ENCODE measurements around the gene E2F6. TPM values are rescaled to one million over a fixed set of nuclear protein-coding genes. Genes with fewer than 3 reads are reported as not detected.

The E2F6 gene
- total and polyA plus RNA-seq, 2 donors, result 8.3 to 11.0 TPM

- Histone ChIP-seq H3K9me3 (ENCODE audit: control insufficient read depth in 2 of 2, insufficient read depth in 1 of 2, low read length in 1 of 2) (no peaks in the 10 kb centered on the region), H3K27me3 (ENCODE audit: control insufficient read depth in 2 of 2, insufficient read depth in 1 of 2, low read length in 1 of 2) (no peaks in the 10 kb centered on the region), H3K27ac (ENCODE audit: low read depth in 1 of 2, low read length in 1 of 2) (no peak overlapping the region), H3K4me3 (ENCODE audit: low read length in 2 of 2) (no peak overlapping the region), H3K36me3 (ENCODE audit: control insufficient read depth in 2 of 2, insufficient read depth in 2 of 2, low read length in 1 of 2) (no peaks in the 10 kb centered on the region), H3K4me1 (ENCODE audit: control insufficient read depth in 2 of 2, insufficient read depth in 2 of 2, low read length in 2 of 2) (no peaks in the 10 kb centered on the region)
- no peak for DNase-seq (ENCODE audit: low read depth in 6 of 9, low spot score in 9 of 9)
- 97% methylated on average over 5 of the region's 5 CpGs for WGBS
Observed at GRCh38 chr2:11430729-11431128, 35.2 kb downstream of the E2F6 start.

GRCh38 chr2:11427224-11427623, 38.7 kb downstream of the E2F6 start:
- Histone ChIP-seq H3K4me3 (ENCODE audit: low read length in 2 of 2) (no peak overlapping the region), H3K4me1 (ENCODE audit: control insufficient read depth in 2 of 2, insufficient read depth in 2 of 2, low read length in 2 of 2) (no peaks in the 10 kb centered on the region), H3K36me3 (ENCODE audit: control insufficient read depth in 2 of 2, insufficient read depth in 2 of 2, low read length in 1 of 2) (no peaks in the 10 kb centered on the region), H3K27me3 (ENCODE audit: control insufficient read depth in 2 of 2, insufficient read depth in 1 of 2, low read length in 1 of 2) (no peaks in the 10 kb centered on the region), H3K27ac (ENCODE audit: low read depth in 1 of 2, low read length in 1 of 2) (no peak overlapping the region), H3K9me3 (ENCODE audit: control insufficient read depth in 2 of 2, insufficient read depth in 1 of 2, low read length in 1 of 2) (no peaks in the 10 kb centered on the region)
- no peak for DNase-seq (ENCODE audit: low read depth in 6 of 9, low spot score in 9 of 9)

GRCh38 chr2:11422901-11423435, 43.0 kb downstream of the E2F6 start:
- DNase-seq (ENCODE audit: low read depth in 6 of 9, low spot score in 9 of 9), result no peak
- Histone ChIP-seq H3K36me3 (ENCODE audit: control insufficient read depth in 2 of 2, insufficient read depth in 2 of 2, low read length in 1 of 2) (no peaks in the 10 kb centered on the region), H3K27ac (ENCODE audit: low read depth in 1 of 2, low read length in 1 of 2) (no peak overlapping the region), H3K27me3 (ENCODE audit: control insufficient read depth in 2 of 2, insufficient read depth in 1 of 2, low read length in 1 of 2) (no peaks in the 10 kb centered on the region), H3K4me3 (ENCODE audit: low read length in 2 of 2) (no peak overlapping the region), H3K9me3 (ENCODE audit: control insufficient read depth in 2 of 2, insufficient read depth in 1 of 2, low read length in 1 of 2) (peaks cover 0 to 2% of the 10 kb centered on the region in 2 donors), H3K4me1 (ENCODE audit: control insufficient read depth in 2 of 2, insufficient read depth in 2 of 2, low read length in 2 of 2) (no peaks in the 10 kb centered on the region)
- over 99% methylated on average over 4 of the region's 4 CpGs for WGBS

GRCh38 chr2:11422491-11422865, 43.5 kb downstream of the E2F6 start:
- DNase-seq (ENCODE audit: low read depth in 6 of 9, low spot score in 9 of 9), result no peak
- Histone ChIP-seq H3K27me3 (ENCODE audit: control insufficient read depth in 2 of 2, insufficient read depth in 1 of 2, low read length in 1 of 2) (no peaks in the 10 kb centered on the region), H3K27ac (ENCODE audit: low read depth in 1 of 2, low read length in 1 of 2) (no peak overlapping the region), H3K9me3 (ENCODE audit: control insufficient read depth in 2 of 2, insufficient read depth in 1 of 2, low read length in 1 of 2) (peaks cover 0 to 7% of the 10 kb centered on the region in 2 donors), H3K4me1 (ENCODE audit: control insufficient read depth in 2 of 2, insufficient read depth in 2 of 2, low read length in 2 of 2) (no peaks in the 10 kb centered on the region), H3K36me3 (ENCODE audit: control insufficient read depth in 2 of 2, insufficient read depth in 2 of 2, low read length in 1 of 2) (no peaks in the 10 kb centered on the region), H3K4me3 (ENCODE audit: low read length in 2 of 2) (no peak overlapping the region)
- 98% methylated on average over 5 of the region's 5 CpGs for WGBS

- H3K27me3 ChIP-seq (ENCODE audit: control insufficient read depth in 2 of 2, insufficient read depth in 1 of 2, low read length in 1 of 2), result no peaks in the 10 kb centered on the region
- H3K4me1 ChIP-seq (ENCODE audit: control insufficient read depth in 2 of 2, insufficient read depth in 2 of 2, low read length in 2 of 2), result no peaks in the 10 kb centered on the region
- H3K36me3 ChIP-seq (ENCODE audit: control insufficient read depth in 2 of 2, insufficient read depth in 2 of 2, low read length in 1 of 2), result no peaks in the 10 kb centered on the region
- H3K9me3 ChIP-seq (ENCODE audit: control insufficient read depth in 2 of 2, insufficient read depth in 1 of 2, low read length in 1 of 2), result peaks cover 0 to 10% of the 10 kb centered on the region in 2 donors
- WGBS, result 93% methylated on average over 7 of the region's 7 CpGs
- no peak for DNase-seq (ENCODE audit: low read depth in 6 of 9, low spot score in 9 of 9)
- no peak overlapping the region for H3K4me3 ChIP-seq (ENCODE audit: low read length in 2 of 2)
- no peak overlapping the region for H3K27ac ChIP-seq (ENCODE audit: low read depth in 1 of 2, low read length in 1 of 2)
Observed at GRCh38 chr2:11421863-11422490, 44.0 kb downstream of the E2F6 start.

- Histone ChIP-seq H3K4me1 (ENCODE audit: control insufficient read depth in 2 of 2, insufficient read depth in 2 of 2, low read length in 2 of 2) (no peaks in the 10 kb centered on the region), H3K27me3 (ENCODE audit: control insufficient read depth in 2 of 2, insufficient read depth in 1 of 2, low read length in 1 of 2) (no peaks in the 10 kb centered on the region), H3K27ac (ENCODE audit: low read depth in 1 of 2, low read length in 1 of 2) (no peak overlapping the region), H3K4me3 (ENCODE audit: low read length in 2 of 2) (no peak overlapping the region), H3K9me3 (ENCODE audit: control insufficient read depth in 2 of 2, insufficient read depth in 1 of 2, low read length in 1 of 2) (peaks cover 0 to 12% of the 10 kb centered on the region in 2 donors), H3K36me3 (ENCODE audit: control insufficient read depth in 2 of 2, insufficient read depth in 2 of 2, low read length in 1 of 2) (no peaks in the 10 kb centered on the region)
- WGBS, result 97% methylated on average over 9 of the region's 9 CpGs
- DNase-seq (ENCODE audit: low read depth in 6 of 9, low spot score in 9 of 9), result no peak
Observed at GRCh38 chr2:11420671-11421070, 45.3 kb downstream of the E2F6 start.

- no peak overlapping the region for H3K4me3 ChIP-seq (ENCODE audit: low read length in 2 of 2)
- no peak overlapping the region for H3K27ac ChIP-seq (ENCODE audit: low read depth in 1 of 2, low read length in 1 of 2)
- WGBS, result 94% methylated on average over 2 of the region's 2 CpGs
Observed at GRCh38 chr2:11420190-11420589, 45.8 kb downstream of the E2F6 start.

GRCh38 chr2:11419781-11420180, 46.2 kb downstream of the E2F6 start:
- WGBS, result 90% methylated on average over 8 of the region's 8 CpGs
- Histone ChIP-seq H3K27me3 (ENCODE audit: control insufficient read depth in 2 of 2, insufficient read depth in 1 of 2, low read length in 1 of 2) (no peaks in the 10 kb centered on the region), H3K27ac (ENCODE audit: low read depth in 1 of 2, low read length in 1 of 2) (no peak overlapping the region), H3K4me3 (ENCODE audit: low read length in 2 of 2) (no peak overlapping the region), H3K4me1 (ENCODE audit: control insufficient read depth in 2 of 2, insufficient read depth in 2 of 2, low read length in 2 of 2) (no peaks in the 10 kb centered on the region), H3K9me3 (ENCODE audit: control insufficient read depth in 2 of 2, insufficient read depth in 1 of 2, low read length in 1 of 2) (peaks cover 0 to 12% of the 10 kb centered on the region in 2 donors), H3K36me3 (ENCODE audit: control insufficient read depth in 2 of 2, insufficient read depth in 2 of 2, low read length in 1 of 2) (no peaks in the 10 kb centered on the region)
- DNase-seq (ENCODE audit: low read depth in 6 of 9, low spot score in 9 of 9), result no peak

More at GRCh38 chr2:11420190-11420589, 45.8 kb downstream of the E2F6 start:
- H3K36me3 ChIP-seq (ENCODE audit: control insufficient read depth in 2 of 2, insufficient read depth in 2 of 2, low read length in 1 of 2), result no peaks in the 10 kb centered on the region
- H3K9me3 ChIP-seq (ENCODE audit: control insufficient read depth in 2 of 2, insufficient read depth in 1 of 2, low read length in 1 of 2), result peaks cover 0 to 12% of the 10 kb centered on the region in 2 donors
- no peaks in the 10 kb centered on the region for H3K27me3 ChIP-seq (ENCODE audit: control insufficient read depth in 2 of 2, insufficient read depth in 1 of 2, low read length in 1 of 2)
- no peak for DNase-seq (ENCODE audit: low read depth in 6 of 9, low spot score in 9 of 9)
- no peaks in the 10 kb centered on the region for H3K4me1 ChIP-seq (ENCODE audit: control insufficient read depth in 2 of 2, insufficient read depth in 2 of 2, low read length in 2 of 2)

GRCh38 chr2:11417946-11418585, 47.9 kb downstream of the E2F6 start:
- WGBS, result 68% methylated on average over 8 of the region's 8 CpGs
- no peaks in the 10 kb centered on the region for H3K4me1 ChIP-seq (ENCODE audit: control insufficient read depth in 2 of 2, insufficient read depth in 2 of 2, low read length in 2 of 2)
- peak in 1 of 9 donors; percentile 13 for DNase-seq (ENCODE audit: low read depth in 6 of 9, low spot score in 9 of 9)
- H3K9me3 ChIP-seq (ENCODE audit: control insufficient read depth in 2 of 2, insufficient read depth in 1 of 2, low read length in 1 of 2), result peaks cover 0 to 12% of the 10 kb centered on the region in 2 donors
- H3K4me3 ChIP-seq (ENCODE audit: low read length in 2 of 2), result no peak overlapping the region
- no peaks in the 10 kb centered on the region for H3K36me3 ChIP-seq (ENCODE audit: control insufficient read depth in 2 of 2, insufficient read depth in 2 of 2, low read length in 1 of 2)
- H3K27me3 ChIP-seq (ENCODE audit: control insufficient read depth in 2 of 2, insufficient read depth in 1 of 2, low read length in 1 of 2), result no peaks in the 10 kb centered on the region
- H3K27ac ChIP-seq (ENCODE audit: low read depth in 1 of 2, low read length in 1 of 2), result no peak overlapping the region
